AG04450 (cell line): ENCODE measurements around the gene HPCAL1. TPM values are rescaled to one million over a fixed set of nuclear protein-coding genes. Genes with fewer than 3 reads are reported as not detected.

Source experiments
- CTCF ChIA-PET: fragments of 300-600, 350-600 bp; formaldehyde crosslinking; extraction: SDS; loops from one replicate; lab custom pipeline; 2022; ENCODE audit warnings: antibody characterized with exemption, inconsistent platforms; lab: Charles Lee
- POLR2A ChIA-PET: fragments of 350-600 bp; formaldehyde crosslinking; extraction: SDS; loops from one replicate; lab custom pipeline; 2021; ENCODE audit warnings: antibody characterized with exemption, inconsistent platforms; lab: Yijun Ruan, JAX
- DNase-seq: peaks from one replicate; pipeline ENCODE4 v3.0.0-alpha.2; 2011; ENCODE audit warnings: low read depth, low spot score
- H3K27ac ChIP-seq: one replicate; pipeline ENCODE4 v1.5.1; 2012; ENCODE audit warnings: low read depth, low read length, control low read depth
- H3K27me3 ChIP-seq: one replicate; pipeline ENCODE4 v1.6.0; 2012; ENCODE audit warnings: low read length; ENCODE audit not compliant: control insufficient read depth, insufficient read depth
- H3K4me3 ChIP-seq: 2 replicates; pipeline ENCODE4 v1.5.1; 2011; ENCODE audit warnings: mild to moderate bottlenecking, low read depth, low read length, control low read depth
- H3K9me3 ChIP-seq: 2 replicates; pipeline ENCODE4 v1.5.1; 2012; ENCODE audit warnings: low read length; ENCODE audit not compliant: control insufficient read depth, insufficient read depth
- CTCF ChIP-seq: IDR thresholded peaks from 2 replicates; pipeline ENCODE4 v1.5.1; 2011; ENCODE audit warnings: low read depth, low read length, control low read depth, inconsistent platforms
- polyA plus RNA-seq: library from polyadenylated mRNA; depleted of rRNA; stranded (reverse); fragments of >200 nt; gene quantifications from 2 replicates; pipeline ENCODE4 v1.2.3, GENCODE V29; 2011

The HPCAL1 gene
- polyA plus RNA-seq, 1 experiment: 14.4 TPM

- CTCF ChIA-PET: no interaction called here
- TF ChIP-seq CTCF: no peak
- no peak for DNase-seq
- no peak overlapping the region for H3K4me3 ChIP-seq
- POLR2A ChIA-PET: no interaction called here
- H3K27me3 ChIP-seq: no peaks in the 10 kb centered on the region
- H3K9me3 ChIP-seq: no peaks in the 10 kb centered on the region
- no peak overlapping the region for H3K27ac ChIP-seq
These were observed 68.2 kb downstream of the HPCAL1 start for GRCh38 chr2:10370895-10371294.

- Histone ChIP-seq H3K27ac (no peak overlapping the region), H3K9me3 (no peaks in the 10 kb centered on the region), H3K4me3 (no peak overlapping the region), H3K27me3 (no peaks in the 10 kb centered on the region)
- TF ChIP-seq CTCF: no peak
- no peak for DNase-seq
- POLR2A ChIA-PET: no interaction called here
- CTCF ChIA-PET: interaction anchor here (0.6 kb wide), 1 partner anchor 50 kb away, joined by 3 read pairs; no protein-coding TSS in a partner anchor
These were observed 68.9 kb downstream of the HPCAL1 start for GRCh38 chr2:10371441-10372196.

GRCh38 chr2:10372203-10372861 is 69.6 kb downstream of the HPCAL1 start:
- H3K4me3 ChIP-seq: no peak overlapping the region
- CTCF ChIA-PET: interaction anchor here (0.6 kb wide), 1 partner anchor 51 kb away, joined by 3 read pairs; no protein-coding TSS in a partner anchor
- no peak for TF ChIP-seq CTCF
- no peaks in the 10 kb centered on the region for H3K27me3 ChIP-seq
- H3K27ac ChIP-seq: no peak overlapping the region
- DNase-seq: no peak
- no peaks in the 10 kb centered on the region; the same call in 1 of the 2 replicates for H3K9me3 ChIP-seq
- POLR2A ChIA-PET: no interaction called here

GRCh38 chr2:10372862-10373240 is 70.1 kb downstream of the HPCAL1 start:
- no peak for TF ChIP-seq CTCF
- ChIA-PET POLR2A (no interaction called here), CTCF (no interaction called here)
- no peak for DNase-seq
- Histone ChIP-seq H3K27me3 (no peaks in the 10 kb centered on the region), H3K9me3 (no peaks in the 10 kb centered on the region; the same call in 1 of the 2 replicates), H3K27ac (no peak overlapping the region), H3K4me3 (no peak overlapping the region)

GRCh38 chr2:10373931-10374330 is 71.2 kb downstream of the HPCAL1 start:
- ChIA-PET POLR2A (no interaction called here), CTCF (no interaction called here)
- no peak overlapping the region for H3K4me3 ChIP-seq
- H3K27ac ChIP-seq: no peak overlapping the region
- H3K9me3 ChIP-seq: no peaks in the 10 kb centered on the region; the same call in 1 of the 2 replicates
- no peaks in the 10 kb centered on the region for H3K27me3 ChIP-seq
- DNase-seq: no peak
- TF ChIP-seq CTCF: no peak
